K562 (cell line): ENCODE measurements around the gene TBC1D5. TPM values are rescaled to one million over a fixed set of nuclear protein-coding genes. Genes with fewer than 3 reads are reported as not detected.

Source experiments
- AFF1 ChIP-seq, 2 experiments: fragments of 450-650 bp; IDR thresholded peaks; 2 replicates each; pipeline ENCODE4 v1.6.1; 2018; ENCODE audit warnings: mild to moderate bottlenecking in 2 of 2, low read depth in 1 of 2; ENCODE audit not compliant: partially characterized antibody in 2 of 2
- BRD4 ChIP-seq: fragments of 200-600 bp; sonication (generic); IDR thresholded peaks from 2 replicates; pipeline ENCODE4 v1.6.1; 2017; ENCODE audit warnings: inconsistent platforms
- GTF2F1 ChIP-seq: IDR thresholded peaks from 2 replicates; pipeline ENCODE4 v1.6.1; 2011; ENCODE audit warnings: low read depth, low read length, improper control_type of control experiment
- IRF1 ChIP-seq: sonication (generic); formaldehyde crosslinking; IDR thresholded peaks from 2 replicates; pipeline ENCODE4 v1.8.0; 2022; ENCODE audit warnings: missing genetic modification reagents, mild to moderate bottlenecking, borderline replicate concordance
- PHF21A ChIP-seq: fragments of 450-650 bp; IDR thresholded peaks from 2 replicates; pipeline ENCODE4 v1.6.1; 2017; ENCODE audit warnings: low read depth, borderline replicate concordance
- POLR3G ChIP-seq: IDR thresholded peaks from 2 replicates; pipeline ENCODE4 v1.6.1; 2011; ENCODE audit not compliant: insufficient read length, insufficient replicate concordance; ENCODE audit errors: extremely low read depth
- RBM25 ChIP-seq: fragments of 200-400 bp; formaldehyde crosslinking; IDR thresholded peaks from 2 replicates; pipeline ENCODE4 v1.6.1; 2018; ENCODE audit warnings: low read length, low read depth, moderate library complexity; ENCODE audit not compliant: severe bottlenecking
- SRSF3 ChIP-seq: fragments of 200-400 bp; formaldehyde crosslinking; IDR thresholded peaks from 2 replicates; pipeline ENCODE4 v1.6.1; 2016; ENCODE audit warnings: mild to moderate bottlenecking, low read length, moderate library complexity; ENCODE audit not compliant: insufficient read depth
- THAP12 ChIP-seq: fragments of 250-450 bp; sonication (Bioruptor Pico); IDR thresholded peaks from 2 replicates; pipeline ENCODE4 v1.9.0; 2021; ENCODE audit warnings: mild to moderate bottlenecking, inconsistent platforms
- ZBTB5 ChIP-seq: fragments of 450-650 bp; IDR thresholded peaks from 2 replicates; pipeline ENCODE4 v1.6.1; 2017; ENCODE audit warnings: antibody characterized with exemption
- ZNF124 ChIP-seq: sonication (generic); formaldehyde crosslinking; IDR thresholded peaks from 2 replicates; pipeline ENCODE4 v1.8.1; 2022; ENCODE audit warnings: missing genetic modification reagents
- ZNF75A ChIP-seq: fragments of 450-650 bp; formaldehyde crosslinking; IDR thresholded peaks from 2 replicates; pipeline ENCODE4 v1.4.0; 2020; ENCODE audit warnings: mild to moderate bottlenecking
- polyA plus RNA-seq, 8 experiments: library from polyadenylated mRNA; depleted of rRNA in 4 of 8; stranded (reverse) in 5 of 8; unstranded in 3 of 8; fragments of >200 nt; fragmentation: Nextera tagmentation in 2 of 8; fragmentation: Illumina TruSeq in 1 of 8; extraction: Ambion mirVana in 2 of 8; extraction: Trizol in 1 of 8; gene quantifications; 2 replicates each; pipeline versions ENCODE4 v1.2.1 to v1.2.3, GENCODE V29; 2011 to 2014; ENCODE audit warnings: inconsistent platforms in 1 of 8, missing spikeins in 1 of 8
- total RNA-seq, 7 experiments: library from RNA; depleted of rRNA in 6 of 7; stranded (reverse); fragments of >200 nt in 6 of 7; fragmentation: Illumina TruSeq in 2 of 7; extraction: Trizol in 2 of 7; gene quantifications; 2 replicates each; pipeline versions ENCODE4 v1.2.1 to v1.2.3, GENCODE V29; 2011 to 2021; ENCODE audit warnings: low replicate concordance in 1 of 7
- TF ChIP-seq, protein P1 (sequence below): fragments of 450-650 bp; formaldehyde crosslinking; IDR thresholded peaks from 2 replicates; pipeline ENCODE4 v1.4.0; 2022; ENCODE audit warnings: mild to moderate bottlenecking, moderate library complexity
- TF ChIP-seq, protein P2 (sequence below), 2 experiments: fragments of 450-650 bp; conservative IDR thresholded peaks; 2 replicates each; pipeline ENCODE4 v1.6.1; 2017; ENCODE audit warnings: mild to moderate bottlenecking in 2 of 2, moderate library complexity in 2 of 2

TBC1D5 gene
- total and polyA plus RNA-seq, 9 of the 15 experiments (the other 6 are each of a cell fraction or from before 2014, with no cell fraction given) = 2.9 to 38.1 (median 25.6) TPM

DNA sequence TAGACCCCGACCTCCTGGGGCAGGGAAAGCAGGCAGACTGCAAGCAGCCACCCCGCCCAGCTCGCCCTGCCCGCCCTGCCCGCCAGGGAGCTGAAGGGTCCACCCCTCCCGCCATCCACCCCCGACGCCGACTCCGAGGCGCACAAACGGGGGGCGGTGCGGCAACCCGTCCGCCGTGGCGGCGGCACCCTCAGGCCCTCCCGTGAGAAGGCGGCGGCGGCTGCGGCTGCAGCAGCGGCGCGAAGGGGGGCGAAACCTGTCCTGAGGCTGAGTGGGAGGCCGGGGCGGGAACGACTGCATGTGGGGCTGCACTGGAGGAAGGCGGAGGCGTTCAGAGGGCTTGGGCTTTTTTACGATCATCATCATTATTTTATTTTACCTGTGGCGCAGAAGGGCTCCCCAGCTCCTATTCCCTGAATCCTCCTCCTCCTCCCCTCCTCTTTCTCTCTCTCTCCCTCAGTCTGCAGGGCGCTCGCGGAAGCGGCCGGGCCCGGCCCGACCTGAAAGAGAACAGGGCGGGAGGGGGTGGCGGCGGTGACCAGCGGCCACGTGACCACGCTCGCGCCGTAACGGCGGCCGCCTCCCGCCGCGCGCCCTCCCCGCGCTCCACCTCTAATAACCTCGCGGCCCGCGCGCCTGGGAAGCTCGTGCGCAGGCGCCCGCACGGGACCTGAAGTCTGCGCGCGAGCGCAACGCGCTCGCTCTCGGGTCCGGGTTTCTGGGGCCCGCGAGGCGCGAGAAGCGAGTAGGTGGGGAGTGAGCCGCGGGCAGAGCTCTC lies at the start of gene TBC1D5 (continued):
- no peak; the same call in 1 of the 2 replicates for TF ChIP-seq PHF21A
- TF ChIP-seq, protein P1, sequence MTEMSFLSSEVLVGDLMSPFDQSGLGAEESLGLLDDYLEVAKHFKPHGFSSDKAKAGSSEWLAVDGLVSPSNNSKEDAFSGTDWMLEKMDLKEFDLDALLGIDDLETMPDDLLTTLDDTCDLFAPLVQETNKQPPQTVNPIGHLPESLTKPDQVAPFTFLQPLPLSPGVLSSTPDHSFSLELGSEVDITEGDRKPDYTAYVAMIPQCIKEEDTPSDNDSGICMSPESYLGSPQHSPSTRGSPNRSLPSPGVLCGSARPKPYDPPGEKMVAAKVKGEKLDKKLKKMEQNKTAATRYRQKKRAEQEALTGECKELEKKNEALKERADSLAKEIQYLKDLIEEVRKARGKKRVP = 0 out of 2 replicates have a peak, but pooled peaks have one; percentile 5
- peak; percentile 65 for TF ChIP-seq GTF2F1
- 0 out of 2 replicates have a peak, but pooled peaks have one; percentile 49 for TF ChIP-seq ZNF124 (CRISPR knock-in tag)
- TF ChIP-seq THAP12 (CRISPR knock-in tag) = peak; percentile 15
- 0 out of 2 replicates have a peak, but pooled peaks have one; percentile 38 for TF ChIP-seq SRSF3
- TF ChIP-seq ZNF75A (CRISPR knock-in tag) = no peak
- no peak for TF ChIP-seq POLR3G
- peak; percentile 97 for TF ChIP-seq ZBTB5
- TF ChIP-seq BRD4 = peak; percentile 70; the same call in 1 of the 2 replicates
- TF ChIP-seq RBM25 = peak; percentile 93
- peak; percentile 66; the same call in 1 of the 2 replicates for TF ChIP-seq IRF1 (CRISPR knock-in tag)
- TF ChIP-seq AFF1 (IDR thresholded peaks at IDR 0.05; ENCODE audit: low read depth in 1 of 2, partially characterized antibody in 2 of 2) = no peak
- TF ChIP-seq, protein P2, sequence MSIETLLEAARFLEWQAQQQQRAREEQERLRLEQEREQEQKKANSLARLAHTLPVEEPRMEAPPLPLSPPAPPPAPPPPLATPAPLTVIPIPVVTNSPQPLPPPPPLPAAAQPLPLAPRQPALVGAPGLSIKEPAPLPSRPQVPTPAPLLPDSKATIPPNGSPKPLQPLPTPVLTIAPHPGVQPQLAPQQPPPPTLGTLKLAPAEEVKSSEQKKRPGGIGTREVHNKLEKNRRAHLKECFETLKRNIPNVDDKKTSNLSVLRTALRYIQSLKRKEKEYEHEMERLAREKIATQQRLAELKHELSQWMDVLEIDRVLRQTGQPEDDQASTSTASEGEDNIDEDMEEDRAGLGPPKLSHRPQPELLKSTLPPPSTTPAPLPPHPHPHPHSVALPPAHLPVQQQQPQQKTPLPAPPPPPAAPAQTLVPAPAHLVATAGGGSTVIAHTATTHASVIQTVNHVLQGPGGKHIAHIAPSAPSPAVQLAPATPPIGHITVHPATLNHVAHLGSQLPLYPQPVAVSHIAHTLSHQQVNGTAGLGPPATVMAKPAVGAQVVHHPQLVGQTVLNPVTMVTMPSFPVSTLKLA (conservative IDR thresholded peaks at IDR 0.05) = peak; percentile 85 to 93
